HK-2 (cell line): ENCODE data around the gene GPC1.
"Not testable (repeated sequence)": the region's sequence is repeated elsewhere in the genome, so short reads cannot be mapped to it uniquely, and the experiment has no call there.

ENCODE experiments used
- DNase-seq: peaks from one replicate; pipeline ENCODE4 v3.0.0-alpha.2; 2018; ENCODE audit not compliant: unreplicated experiment

Gene GPC1, protein sequence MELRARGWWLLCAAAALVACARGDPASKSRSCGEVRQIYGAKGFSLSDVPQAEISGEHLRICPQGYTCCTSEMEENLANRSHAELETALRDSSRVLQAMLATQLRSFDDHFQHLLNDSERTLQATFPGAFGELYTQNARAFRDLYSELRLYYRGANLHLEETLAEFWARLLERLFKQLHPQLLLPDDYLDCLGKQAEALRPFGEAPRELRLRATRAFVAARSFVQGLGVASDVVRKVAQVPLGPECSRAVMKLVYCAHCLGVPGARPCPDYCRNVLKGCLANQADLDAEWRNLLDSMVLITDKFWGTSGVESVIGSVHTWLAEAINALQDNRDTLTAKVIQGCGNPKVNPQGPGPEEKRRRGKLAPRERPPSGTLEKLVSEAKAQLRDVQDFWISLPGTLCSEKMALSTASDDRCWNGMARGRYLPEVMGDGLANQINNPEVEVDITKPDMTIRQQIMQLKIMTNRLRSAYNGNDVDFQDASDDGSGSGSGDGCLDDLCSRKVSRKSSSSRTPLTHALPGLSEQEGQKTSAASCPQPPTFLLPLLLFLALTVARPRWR

DNA sequence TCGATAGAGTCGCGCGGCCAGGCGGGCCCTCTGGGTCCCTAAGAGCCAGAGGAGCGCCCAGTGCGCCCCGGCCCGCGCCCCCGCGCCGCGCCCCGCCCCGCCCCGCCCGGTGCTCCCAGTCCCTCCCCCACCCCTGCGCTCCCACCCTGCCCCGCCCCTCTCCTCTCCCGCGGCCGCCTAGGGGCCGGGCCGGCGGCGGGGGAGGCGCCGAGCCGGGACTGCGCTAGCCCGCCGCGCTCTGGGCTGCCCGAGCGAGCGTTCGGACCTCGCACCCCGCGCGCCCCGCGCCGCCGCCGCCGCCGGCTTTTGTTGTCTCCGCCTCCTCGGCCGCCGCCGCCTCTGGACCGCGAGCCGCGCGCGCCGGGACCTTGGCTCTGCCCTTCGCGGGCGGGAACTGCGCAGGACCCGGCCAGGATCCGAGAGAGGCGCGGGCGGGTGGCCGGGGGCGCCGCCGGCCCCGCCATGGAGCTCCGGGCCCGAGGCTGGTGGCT lies at the start of gene GPC1:
TSS of gene GPC1 (plus strand) at position 207 of the 491 bp plus-strand sequence. CDS start at position 463, 256 bp downstream.
- DNase-seq: peak; percentile 83

DNA sequence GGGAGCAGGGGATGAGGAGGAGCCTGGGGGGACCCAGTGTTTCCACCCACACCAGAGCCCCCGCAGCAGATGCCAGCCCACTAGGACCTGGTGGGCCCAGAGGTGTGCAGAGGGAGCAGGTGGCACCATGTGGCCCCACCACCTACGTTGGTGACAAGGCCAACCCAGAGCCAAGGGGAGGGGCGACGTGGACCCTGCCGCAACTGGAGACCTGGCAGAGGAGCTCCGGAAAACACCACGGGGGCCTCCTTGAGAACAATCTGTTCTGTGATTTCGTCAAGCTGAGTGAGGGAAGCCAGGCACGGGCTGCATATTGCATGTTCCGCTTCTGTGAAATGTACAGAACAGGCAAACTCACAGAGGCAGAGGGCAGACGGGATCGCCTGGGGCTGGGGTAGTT lies 49.1 kb upstream of the GPC1 start:
- DNase-seq: no peak

DNA sequence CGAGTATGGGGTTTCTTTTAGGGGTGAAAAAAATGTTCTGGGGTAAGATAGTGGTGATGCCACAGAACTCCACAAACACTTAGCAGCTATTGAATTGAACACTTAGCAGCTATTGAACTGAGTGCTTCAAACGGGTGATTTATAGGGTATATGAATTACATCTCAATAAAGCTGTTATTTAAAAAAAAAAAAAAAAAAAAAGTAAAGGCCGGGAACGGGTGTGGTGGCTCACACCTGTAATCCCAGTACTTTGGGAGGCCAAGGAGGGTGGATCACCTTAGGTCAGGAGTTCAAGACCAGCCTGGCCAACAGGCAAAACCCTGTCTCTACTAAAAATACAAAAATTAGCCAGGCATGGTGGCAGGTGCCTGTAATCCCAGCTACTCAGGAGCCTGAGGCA lies 48.7 kb upstream of the GPC1 start:
- DNase-seq: not testable (repeated sequence)

DNA sequence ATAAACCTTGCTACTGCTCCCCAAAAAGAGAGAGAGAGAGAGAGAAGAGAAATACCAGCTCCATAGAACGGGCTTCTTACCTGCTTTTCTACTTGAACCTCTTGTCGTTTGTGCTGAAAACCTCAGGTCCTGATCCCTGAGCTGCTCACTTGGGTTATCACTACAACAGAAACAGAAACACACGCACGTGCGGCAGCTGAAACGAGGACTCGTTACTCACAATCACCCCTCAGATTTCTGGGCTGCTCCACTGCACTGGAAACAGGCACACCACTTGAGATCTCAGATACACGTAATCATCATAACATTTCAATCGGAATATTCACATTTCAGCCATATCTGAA lies 48.2 kb upstream of the GPC1 start:
- no peak for DNase-seq

DNA sequence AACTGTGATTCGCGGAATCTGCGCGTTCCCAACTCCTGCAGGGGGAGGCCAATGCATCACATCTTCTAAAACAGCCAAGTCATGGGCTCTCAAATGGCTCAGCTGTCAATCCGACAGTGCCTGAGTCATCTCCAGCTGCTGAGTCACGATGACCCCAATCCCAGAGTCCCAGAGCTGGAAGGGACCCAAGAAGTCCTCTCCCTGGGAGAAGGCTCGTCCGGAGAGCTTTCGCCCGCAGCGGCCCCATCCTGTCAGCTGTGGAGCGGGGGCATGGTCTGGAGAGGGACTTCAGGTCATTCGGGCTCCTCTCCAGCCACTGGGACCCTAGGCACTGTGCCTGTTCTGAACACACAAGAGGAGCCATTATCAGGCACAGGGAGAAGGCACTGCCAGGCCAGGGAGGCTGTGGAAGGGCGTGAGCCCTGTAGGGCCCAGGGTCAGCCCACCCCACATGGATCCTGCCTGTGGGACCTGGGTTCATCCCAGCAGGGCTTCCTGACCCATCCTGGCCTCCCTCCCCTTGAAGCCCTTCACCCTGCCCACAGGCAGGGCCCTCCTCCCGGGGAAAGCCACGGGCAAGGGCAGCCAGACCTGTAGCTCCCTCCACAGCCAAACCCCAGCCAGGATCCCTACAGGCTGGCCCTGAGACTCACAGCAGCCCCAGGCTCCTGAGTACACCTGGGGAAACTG lies 47.6 kb upstream of the GPC1 start:
- DNase-seq: peak; percentile 88

DNA sequence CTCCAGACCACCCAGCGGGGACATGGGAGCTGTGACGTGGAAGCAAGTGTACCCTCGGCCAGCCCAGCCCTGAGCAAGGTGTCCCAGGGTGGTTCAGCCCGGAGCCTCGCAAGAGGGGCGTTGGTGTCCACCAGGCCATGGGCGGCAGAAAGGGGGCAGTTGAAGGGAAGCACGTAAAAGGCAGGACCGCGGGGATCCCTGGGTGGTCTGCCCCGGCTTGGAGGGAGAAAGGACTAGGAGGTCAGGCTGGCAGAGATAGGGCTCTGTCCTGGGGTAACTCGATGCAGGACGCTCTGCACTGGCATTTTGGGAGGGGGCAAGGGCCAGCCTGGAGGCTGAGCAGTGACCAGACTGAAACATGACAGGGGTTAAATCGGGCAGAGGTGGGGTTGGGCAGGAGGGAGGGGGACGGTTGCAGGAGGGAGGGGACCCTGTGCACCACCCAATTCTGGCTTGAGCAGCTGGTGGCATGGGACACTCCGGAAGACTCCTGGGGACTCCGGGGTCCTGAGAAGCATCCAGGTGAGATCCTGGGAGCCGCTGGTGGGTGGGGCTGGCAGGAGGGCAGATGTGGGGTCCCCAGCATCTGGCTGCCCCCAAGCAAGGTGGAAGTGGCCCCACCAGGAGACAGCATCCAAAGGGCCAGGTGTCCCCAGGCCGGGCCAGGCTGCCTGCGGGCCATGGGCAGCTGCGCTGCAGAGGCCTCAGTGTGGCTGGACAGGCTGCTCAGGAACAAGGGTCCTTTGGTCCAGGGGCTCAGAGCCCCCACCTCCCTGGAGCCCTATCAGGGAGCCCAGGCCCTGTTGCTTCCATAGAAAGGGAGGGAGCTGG lies 46.8 kb upstream of the GPC1 start:
- no peak for DNase-seq

DNA sequence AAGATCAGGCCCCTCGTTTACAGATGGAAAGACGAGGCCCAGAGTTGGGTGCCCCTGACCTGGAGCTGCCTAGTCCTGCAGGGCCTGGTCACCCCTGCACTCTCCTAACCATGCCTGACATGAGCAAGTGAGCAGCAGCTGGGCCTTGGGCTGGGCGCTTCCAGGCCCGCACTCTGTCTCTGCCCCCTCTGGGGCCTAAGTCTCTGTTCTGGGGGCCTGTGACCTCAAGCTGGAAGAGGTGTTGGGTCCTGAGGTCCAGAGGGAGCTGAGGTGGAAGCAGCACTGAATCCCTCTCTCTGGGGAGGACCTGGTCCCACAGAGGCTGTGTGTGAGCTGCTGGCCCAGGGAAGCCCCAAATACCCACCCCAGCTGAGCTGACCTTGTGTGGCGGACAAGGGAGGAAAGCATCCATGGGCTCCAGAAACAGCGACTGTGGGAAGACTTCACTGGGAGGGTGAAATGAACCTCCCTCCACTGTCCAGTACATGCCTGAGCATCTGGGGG lies 46.1 kb upstream of the GPC1 start:
- no peak for DNase-seq

DNA sequence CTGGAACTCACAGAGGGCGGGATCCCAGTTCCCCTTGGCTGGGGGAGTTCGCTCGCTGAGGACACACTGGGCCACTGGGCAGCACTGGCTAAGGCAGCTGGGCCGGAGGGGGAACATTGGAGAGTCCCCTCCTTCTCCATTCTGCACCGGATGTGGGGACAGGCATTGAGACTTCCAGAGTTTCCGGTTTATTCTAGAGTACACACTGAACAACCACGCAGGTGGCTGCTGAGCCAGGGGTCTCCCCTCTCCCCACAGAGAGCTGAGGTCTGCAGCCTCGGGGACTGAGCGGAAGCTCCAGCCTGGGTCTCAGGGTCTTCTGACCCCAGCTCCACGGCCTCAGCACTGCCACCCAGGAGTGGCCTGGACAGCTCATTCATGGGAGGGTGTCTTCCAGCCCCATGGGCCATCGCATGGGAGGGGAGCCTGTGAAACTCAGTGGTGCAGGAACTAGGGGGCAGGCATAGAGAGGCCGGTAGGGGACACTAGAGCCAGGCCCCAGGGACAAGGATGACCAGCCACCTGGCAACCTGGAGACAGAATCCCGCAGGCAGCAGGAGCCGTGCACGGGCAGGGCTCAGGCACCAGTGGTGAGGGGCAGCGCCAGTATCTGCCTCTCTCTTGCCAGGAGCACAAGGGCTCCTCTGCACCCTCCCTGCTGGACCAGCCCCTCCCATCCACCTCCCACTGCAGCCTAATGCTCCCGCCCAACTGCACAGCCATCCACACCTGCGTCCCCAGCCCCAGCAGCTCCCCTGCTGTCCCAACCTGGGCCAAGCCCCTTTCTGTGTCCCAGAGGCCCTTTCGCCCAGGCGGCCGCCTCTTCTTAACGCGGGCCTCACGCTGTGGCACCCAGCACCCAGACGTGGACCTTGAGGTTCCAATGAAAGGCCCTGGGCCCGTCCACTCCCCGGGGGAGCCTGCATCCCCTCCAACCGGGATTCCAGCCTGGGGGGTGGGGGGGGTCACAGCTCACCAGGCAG lies 45.1 kb upstream of the GPC1 start:
- DNase-seq: no peak

DNA sequence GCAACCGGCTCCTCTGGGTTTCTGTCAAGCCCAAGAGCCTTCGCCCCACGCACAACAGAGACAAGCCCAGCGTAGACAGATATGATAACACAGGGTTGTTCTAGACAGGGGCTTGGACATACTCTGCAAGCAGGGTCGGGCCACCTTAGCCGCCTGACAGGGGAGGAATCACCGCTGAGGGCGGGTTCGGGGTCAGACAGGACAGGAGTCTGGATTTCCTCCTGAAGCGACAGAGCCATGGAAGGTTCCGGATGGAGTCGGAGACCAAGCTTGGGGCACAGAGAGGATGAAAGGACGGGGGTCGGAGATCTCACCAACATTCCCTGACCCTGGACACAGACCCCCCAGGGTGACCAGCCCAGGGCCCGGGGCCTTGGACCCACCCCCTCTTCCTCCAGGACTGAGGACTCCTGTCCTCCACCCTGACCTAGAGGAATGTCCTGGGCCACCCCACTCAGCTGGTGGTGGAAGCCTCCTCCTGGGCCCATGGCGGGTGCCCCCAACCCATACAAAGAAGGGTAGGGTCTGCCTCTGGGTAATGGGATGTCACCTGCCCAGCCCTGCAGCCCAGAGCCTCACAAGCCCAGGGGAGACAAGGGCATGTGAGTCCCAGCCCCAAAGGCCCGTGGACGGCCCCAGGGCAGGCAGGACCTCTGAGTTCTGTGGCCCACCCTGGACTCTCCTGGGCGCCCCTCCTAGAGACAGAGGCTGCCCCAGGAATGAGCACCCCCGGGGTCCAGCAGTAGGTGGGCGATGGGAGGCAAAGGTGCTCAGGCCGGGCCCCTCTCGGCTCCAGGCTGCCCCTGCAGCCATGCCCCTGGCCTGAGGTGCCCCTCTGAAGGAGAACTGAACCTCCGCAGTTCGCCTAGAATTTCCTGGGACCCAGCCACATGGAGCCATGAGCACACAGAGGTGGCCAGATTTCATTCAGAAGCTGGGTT lies 44.1 kb upstream of the GPC1 start:
- DNase-seq: no peak

DNA sequence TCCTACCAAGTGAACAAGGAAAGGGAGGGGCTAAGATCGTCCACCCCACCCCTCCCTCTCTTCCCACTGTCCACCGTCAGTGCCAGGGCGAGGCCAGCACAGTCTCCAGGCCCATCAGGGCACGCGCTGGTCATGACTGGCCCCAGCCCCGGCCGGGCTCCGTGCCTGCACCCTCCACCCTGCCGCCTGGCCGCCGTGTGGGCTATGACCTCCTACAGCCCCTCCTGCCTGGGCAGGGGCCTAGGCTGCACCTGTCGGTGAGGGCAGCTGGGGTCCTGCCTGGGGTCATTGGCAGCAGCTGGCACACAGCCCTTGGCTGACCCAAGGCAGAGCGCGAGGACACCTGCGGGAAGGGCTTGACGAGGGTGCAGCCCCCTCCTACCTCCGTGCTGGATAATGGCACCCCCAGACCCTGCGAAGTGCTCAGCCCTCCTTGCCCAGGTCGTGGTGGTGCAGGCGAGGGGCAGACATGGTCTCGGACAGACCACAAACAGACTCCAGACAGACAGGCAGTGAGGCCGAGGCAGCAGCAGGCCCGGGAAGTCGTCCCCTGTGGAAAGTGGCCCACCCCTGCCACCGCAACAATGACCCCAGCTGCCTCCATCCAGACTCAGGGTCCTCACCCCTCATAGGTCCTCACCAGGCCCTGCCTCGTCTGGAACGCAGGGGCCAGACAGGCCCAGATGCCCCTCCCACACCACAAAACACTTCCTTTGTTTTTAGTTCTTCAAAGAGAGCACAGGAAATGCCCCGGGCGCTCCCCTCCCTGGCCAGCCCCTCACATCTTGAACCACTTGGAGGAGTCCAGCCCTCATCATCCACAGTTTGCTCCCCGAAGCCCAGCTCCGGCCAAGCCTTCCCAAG lies 43.1 kb upstream of the GPC1 start:
- no peak for DNase-seq

DNA sequence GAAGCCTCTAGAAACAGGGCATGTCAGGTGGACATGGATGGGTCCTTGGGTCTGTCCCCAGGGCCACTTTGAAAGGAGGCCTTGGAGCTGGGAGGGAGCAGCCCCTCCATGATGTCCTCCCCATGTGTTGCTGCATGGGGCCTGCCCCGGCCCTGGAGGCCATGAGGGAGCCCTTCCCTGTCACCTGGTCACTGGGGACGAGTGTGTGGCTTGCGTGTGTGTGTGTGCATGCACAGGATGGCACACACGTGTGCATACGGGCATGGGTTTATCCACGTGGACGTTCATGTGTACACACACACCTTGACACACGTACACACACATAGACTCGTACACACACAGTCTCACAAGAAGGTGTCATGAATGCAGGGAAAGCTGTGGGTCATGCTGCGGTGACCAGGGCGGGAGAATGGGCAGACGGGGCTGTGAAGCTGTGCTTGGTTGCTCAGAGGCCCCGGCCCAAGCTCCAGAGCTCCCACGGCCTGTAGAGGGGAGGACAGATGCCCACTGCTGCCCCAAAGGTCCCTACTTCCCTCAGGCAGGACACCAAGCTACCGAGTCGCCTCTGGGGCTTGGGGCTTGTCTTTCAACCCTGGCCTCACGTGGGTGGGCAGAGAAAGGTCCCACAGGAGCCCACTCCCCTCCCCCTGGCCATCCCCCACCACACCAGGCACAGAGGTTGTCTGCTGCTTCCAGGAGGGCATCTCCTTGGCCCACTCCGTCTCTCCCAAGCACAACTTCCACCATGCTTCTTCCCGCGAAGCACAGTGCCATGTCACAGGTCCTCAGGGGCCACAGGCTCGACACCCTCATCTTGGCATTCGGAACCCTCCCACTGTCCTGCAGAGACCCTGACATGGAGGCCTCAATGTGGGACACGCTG lies 42.3 kb upstream of the GPC1 start:
- DNase-seq: no peak

DNA sequence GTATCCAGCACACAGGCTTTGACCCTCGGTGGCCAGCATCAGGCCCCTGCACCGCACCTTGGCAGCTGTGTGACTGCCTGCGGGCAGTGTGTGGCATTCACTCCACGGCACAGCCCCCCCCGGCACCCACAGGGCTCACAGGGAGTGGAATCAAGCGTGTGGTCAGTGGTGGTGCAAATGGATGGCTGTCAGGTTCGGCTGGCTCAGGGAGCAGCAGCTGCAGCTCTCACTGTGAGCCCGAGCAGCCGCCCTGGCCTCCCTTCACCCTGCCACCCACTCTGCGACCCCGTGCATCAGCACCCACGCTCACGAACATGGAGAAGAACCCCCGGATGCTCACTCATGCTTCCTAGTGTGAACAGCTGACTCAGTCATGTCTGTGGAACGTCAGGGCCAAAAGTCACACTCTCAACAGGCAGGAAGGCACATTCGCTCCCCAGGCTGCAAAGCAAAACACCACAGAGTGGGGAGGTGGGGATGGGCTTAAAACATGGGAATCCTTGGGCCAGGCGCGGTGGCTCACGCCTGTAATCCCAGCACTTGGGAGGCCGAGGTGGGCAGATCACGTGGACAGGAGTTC lies 41.5 kb upstream of the GPC1 start:
- DNase-seq: no peak

DNA sequence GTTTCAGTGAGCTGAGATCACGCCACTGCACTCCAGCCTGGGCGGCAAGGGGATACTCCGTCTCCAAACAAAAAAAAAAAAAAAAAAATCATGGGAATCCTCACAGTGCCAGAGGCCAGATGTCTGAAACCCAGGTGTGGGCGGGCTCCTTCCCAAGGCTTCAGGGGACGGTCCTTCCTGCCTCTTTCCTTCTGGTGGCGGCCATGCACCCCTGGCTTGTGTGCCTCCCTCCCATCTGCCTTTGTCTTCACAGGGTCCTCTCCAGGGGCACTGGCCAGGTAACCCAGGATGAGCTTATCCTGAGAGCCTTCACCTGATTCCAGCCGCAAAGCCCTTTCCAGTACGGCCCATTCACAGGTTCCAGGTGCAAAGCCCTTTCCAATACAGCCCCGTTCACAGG lies 40.9 kb upstream of the GPC1 start:
- no peak for DNase-seq

DNA sequence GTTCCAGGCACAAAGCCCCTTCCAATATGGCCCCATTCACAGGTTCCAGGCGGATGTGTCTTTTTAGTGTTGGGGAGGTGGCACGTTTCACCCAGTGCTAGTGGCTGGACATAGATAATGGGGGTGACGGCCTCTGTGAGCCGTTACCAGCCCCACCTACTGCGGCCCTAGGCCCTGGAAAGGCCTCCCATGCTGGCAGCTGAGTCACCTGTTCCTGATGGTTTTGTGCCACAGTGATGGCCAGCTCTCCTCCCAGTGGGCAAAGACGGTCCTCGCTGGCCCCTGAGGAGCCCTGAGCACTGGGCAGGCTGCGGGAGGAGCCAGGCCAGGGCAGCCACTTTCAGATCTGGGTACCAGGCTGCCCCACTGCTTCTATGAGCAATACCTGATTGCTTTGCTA lies 40.0 kb upstream of the GPC1 start:
- DNase-seq: no peak

DNA sequence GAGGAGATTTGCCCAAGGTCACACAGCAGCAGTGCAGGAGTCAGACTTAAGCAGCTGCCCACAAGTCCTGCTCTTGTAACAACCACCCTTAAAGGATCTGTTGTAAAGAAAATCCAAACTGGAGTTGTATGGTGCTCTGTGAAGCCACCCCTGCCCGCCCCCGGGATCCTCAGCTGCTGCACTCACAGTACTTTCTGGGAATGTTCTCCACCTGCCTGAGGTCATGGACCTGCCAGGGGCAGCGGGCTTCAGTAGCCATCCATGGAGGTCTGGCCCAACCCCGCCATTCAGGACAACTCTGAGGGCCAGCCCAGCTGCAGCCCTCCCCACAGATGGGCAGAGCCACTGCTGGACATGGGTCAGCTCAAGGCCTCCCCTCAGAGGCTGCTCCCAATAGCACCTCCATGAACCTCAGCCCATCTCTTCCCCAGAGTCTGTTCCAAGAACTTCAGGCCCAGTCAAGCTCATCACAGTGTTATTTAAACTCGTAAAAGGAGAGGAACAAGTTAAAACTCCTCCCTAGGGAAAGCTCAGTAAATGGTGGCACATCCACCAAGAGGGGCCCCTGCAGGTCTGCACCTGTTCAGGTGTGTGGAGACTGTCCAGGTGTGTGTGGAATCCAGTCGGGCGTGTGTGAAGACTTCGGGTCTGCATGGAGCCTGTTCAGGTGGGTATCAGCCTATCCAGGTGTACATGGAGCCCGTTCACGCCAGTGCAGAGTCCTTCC lies 39.4 kb upstream of the GPC1 start:
- no peak for DNase-seq
